GM12864 (cell line): ENCODE data around the gene ACY1.

Experiments used
- DNase-seq: peaks from one replicate; pipeline ENCODE4 v3.0.0-alpha.2; 2011; ENCODE audit warnings: low read depth
- H3K4me3 ChIP-seq: 2 replicates; pipeline ENCODE4 v1.5.1; 2011; ENCODE audit warnings: mild to moderate bottlenecking, low read depth, low read length, control low read depth
- TF ChIP-seq, protein P1 (sequence below): IDR thresholded peaks from 2 replicates; pipeline ENCODE4 v1.5.1; 2011; ENCODE audit warnings: low read depth, mild to moderate bottlenecking, moderate library complexity, low read length, control low read depth, inconsistent platforms; ENCODE audit errors: missing control alignments

Gene ACY1

DNA sequence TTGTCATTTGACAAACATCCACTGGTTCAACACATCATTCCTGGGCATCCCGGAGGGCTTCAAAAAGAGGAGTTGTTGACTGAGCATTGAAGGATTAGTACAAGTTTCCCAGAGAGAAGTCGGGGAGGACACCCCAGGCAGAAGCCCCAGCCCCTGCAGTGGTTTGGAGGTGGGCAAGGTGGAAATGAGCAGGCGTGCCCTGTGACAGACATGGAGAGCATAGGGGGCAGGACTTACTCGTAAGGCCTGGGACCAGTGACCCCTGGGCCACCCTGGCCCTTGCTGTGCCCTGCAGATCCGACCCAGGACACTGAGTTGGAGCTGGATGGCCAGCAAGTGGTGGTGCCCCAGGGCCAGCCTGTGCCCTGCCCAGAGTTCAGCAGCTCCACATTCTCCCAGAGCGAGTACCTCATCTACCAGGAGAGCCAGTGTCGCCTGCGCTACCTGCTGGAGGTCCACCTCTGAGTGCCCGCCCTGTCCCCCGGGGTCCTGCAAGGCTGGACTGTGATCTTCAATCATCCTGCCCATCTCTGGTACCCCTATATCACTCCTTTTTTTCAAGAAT lies 35.2 kb upstream of the ACY1 start:
- no peak overlapping the region for H3K4me3 ChIP-seq
- TF ChIP-seq, protein P1, sequence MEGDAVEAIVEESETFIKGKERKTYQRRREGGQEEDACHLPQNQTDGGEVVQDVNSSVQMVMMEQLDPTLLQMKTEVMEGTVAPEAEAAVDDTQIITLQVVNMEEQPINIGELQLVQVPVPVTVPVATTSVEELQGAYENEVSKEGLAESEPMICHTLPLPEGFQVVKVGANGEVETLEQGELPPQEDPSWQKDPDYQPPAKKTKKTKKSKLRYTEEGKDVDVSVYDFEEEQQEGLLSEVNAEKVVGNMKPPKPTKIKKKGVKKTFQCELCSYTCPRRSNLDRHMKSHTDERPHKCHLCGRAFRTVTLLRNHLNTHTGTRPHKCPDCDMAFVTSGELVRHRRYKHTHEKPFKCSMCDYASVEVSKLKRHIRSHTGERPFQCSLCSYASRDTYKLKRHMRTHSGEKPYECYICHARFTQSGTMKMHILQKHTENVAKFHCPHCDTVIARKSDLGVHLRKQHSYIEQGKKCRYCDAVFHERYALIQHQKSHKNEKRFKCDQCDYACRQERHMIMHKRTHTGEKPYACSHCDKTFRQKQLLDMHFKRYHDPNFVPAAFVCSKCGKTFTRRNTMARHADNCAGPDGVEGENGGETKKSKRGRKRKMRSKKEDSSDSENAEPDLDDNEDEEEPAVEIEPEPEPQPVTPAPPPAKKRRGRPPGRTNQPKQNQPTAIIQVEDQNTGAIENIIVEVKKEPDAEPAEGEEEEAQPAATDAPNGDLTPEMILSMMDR = no peak
- DNase-seq = no peak

DNA sequence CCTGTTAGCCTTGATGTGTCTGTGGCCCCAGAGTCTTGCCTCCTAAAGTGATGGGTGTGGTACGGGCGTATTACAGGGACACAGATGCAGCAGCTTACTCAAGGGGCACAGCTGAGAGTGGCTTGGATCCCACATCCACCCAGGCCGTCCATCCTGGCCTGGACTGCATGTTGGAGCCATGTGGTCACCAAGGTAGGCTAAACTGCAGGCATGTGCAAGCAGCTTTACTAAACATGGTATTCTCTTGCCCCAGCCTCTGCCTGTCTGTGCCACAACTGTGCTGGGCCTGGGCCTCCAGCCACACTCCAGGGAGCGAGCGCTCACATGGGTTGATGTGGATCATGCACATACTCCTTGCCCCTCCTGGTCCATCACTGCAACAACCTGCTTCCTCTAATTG lies 34.2 kb upstream of the ACY1 start:
- no peak overlapping the region for H3K4me3 ChIP-seq
- TF ChIP-seq, protein P1 = no peak
- no peak for DNase-seq

DNA sequence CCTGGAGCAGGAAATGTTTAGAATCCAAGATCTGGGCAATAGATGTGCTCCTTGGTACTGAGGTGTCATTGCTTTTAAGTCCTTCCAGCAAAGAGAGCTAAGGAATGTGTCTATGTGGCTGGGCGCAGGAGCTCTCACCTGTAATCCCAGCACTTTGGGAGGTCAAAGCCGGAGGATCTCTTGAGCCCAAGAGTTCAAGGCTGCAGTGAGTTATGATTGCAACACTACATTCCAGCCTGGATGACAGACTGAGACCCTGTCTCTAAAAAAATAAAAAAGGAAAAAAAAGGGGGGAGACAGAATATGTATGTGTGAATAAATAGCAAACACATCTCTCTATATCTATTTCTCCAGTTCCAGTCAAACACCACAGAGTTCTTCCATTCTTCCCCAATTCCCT lies 32.4 kb upstream of the ACY1 start:
- H3K4me3 ChIP-seq = no peak overlapping the region
- no peak for DNase-seq
- TF ChIP-seq, protein P1 = no peak

DNA sequence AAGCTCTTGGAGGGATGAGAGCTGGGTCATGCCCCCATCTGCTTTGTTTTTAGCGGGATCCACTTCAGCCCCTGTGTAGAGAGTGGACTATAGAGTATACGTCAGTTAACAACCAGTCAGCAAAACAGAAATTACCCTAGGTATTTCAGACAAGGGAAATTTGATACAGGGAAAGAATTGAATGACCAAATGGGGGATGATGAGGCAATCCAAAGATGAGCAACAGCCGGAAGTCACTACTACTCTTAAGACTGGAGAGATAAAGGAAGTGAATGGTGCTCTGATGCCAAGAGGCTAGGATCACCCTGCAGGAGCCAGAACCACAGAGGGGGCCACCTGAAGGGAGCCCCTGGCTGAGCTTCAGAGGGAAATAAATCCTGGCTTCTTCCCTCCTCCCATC lies 29.9 kb upstream of the ACY1 start:
- TF ChIP-seq, protein P1 = no peak
- DNase-seq = no peak
- no peak overlapping the region for H3K4me3 ChIP-seq

DNA sequence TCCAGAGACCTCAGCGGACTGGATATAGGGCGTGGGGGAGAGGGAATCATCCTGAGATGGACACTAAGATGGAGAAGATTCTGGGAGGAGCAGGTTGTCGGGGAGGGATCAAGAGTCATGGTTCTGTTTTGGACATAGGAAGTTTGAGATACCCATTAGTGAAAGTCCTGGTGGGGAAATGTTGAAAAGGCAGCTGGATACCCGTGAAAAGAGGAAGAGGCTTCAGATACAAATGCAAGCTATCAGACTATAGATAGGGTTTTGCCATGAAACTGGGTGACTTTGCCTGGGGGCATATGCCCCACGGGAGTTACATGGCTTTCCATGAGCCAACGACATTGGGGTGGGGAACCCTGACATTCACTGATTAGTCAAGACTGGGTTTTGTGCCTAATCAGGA lies 29.2 kb upstream of the ACY1 start:
- TF ChIP-seq, protein P1 = no peak
- H3K4me3 ChIP-seq = no peak overlapping the region
- no peak for DNase-seq

DNA sequence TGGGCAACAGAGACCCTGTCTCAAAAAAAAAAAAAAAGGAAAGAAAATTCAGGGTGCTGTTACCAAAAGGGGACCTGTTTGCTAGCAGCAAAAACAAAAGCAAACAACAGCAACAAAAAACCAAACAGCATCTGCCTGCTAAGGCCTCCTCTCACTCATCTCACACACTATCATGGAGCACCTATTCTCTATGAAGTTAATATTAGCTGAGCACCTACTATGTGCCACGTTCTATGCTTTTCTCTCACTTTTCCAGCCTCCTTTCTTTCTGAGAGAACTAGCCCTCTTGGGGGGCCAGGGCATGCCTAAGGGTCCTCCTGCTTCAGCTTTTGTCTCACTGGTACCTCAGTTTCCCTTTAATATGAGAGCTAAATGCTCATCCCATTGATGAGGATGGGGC lies 28.6 kb upstream of the ACY1 start:
- TF ChIP-seq, protein P1 = no peak
- H3K4me3 ChIP-seq = no peak overlapping the region
- no peak for DNase-seq

DNA sequence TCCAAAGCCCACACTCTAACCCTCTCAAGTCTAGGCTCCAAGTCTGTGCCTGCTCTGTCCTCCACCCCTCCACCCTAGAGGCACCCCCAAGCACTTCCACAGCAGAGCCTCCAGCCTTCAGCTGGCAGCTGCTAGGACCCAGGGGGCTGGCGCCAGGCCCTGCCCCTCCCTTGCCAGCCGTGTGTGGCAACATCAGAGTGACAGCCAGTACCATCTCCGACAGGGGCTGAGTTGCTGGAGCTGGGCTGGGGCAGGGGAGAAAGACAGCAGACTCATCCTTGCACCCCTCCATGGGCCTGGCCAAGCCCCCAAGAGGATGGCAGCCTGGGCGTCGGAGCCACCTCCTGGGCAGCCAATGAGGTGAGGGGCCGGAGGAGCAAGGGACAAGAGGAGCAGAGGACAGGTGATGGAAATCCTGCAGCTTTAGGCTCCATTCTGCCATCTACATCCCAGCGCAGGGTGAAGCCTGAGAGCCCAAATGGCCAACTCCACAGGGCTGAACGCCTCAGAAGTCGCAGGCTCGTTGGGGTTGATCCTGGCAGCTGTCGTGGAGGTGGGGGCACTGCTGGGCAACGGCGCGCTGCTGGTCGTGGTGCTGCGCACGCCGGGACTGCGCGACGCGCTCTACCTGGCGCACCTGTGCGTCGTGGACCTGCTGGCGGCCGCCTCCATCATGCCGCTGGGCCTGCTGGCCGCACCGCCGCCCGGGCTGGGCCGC lies 28.0 kb upstream of the ACY1 start, which contains the start of gene GPR62:
GPR62 (plus strand) TSS at position 207 of the 718 bp plus-strand sequence; CDS start at position 479, 272 bp downstream.
- DNase-seq = no peak
- TF ChIP-seq, protein P1 = no peak
- no peak within 1 kb of the TSS for H3K4me3 ChIP-seq
